Transverse colon (tissue), 4 donors: Measurements from ENCODE around the gene KRT7. TPM values are rescaled to one million over a fixed set of nuclear protein-coding genes. Genes with fewer than 3 reads are reported as not detected.
"Not testable (repeated sequence)": the region's sequence is repeated elsewhere in the genome, so short reads cannot be mapped to it uniquely, and the experiment has no call there.

Experiments used
- DNase-seq: peaks from one replicate; pipeline ENCODE4 v3.0.0-alpha.2; 2019
- H3K27ac ChIP-seq, 4 donors: fragments of 200-600 bp; sonication (generic); 2 replicates each; pipeline ENCODE4 v1.5.1; 2016 to 2018; ENCODE audit warnings: inconsistent platforms in 4 of 4
- H3K27me3 ChIP-seq: fragments of 200-600 bp; sonication (generic); 2 replicates; pipeline ENCODE4 v1.5.1; 2017; ENCODE audit warnings: inconsistent platforms
- H3K36me3 ChIP-seq, 4 donors: fragments of 200-600 bp; sonication (generic); 2 replicates each; pipeline ENCODE4 v1.5.1; 2017 to 2019; ENCODE audit warnings: inconsistent platforms in 4 of 4
- H3K4me1 ChIP-seq, 4 donors: fragments of 200-600 bp; sonication (generic); 2 replicates each; pipeline ENCODE4 v1.5.1; 2017 to 2020; ENCODE audit warnings: inconsistent platforms in 4 of 4
- H3K4me3 ChIP-seq, 4 donors: fragments of 200-600 bp; sonication (generic); 1 replicate in 1 of 4; 2 replicates in 3 of 4; pipeline versions ENCODE4 v1.5.1 to v1.6.1; 2017 to 2019; ENCODE audit warnings: inconsistent platforms in 4 of 4
- H3K9me3 ChIP-seq, 2 donors: fragments of 200-600 bp; sonication (generic); 2 replicates each; pipeline ENCODE4 v1.5.1; 2017 to 2019; ENCODE audit warnings: inconsistent platforms in 2 of 2
- EP300 ChIP-seq: sonication (generic); formaldehyde crosslinking; IDR thresholded peaks from one replicate; pipeline ENCODE4 v1.6.1; 2017; ENCODE audit warnings: antibody characterized with exemption, low read depth
- POLR2A ChIP-seq: fragments of 450-650 bp; IDR thresholded peaks from one replicate; pipeline ENCODE4 v1.6.1; 2016; ENCODE audit warnings: antibody characterized with exemption, mild to moderate bottlenecking, moderate library complexity
- POLR2AphosphoS5 ChIP-seq, 3 donors: sonication (generic); formaldehyde crosslinking; IDR thresholded peaks; one replicate each; pipeline ENCODE4 v1.6.1; 2016; ENCODE audit warnings: antibody characterized with exemption in 3 of 3
- WGBS, 2 donors: methylation state at CpG; one replicate each; pipeline ENCODE4 v1.1.5; 2018; ENCODE audit warnings: low coverage in 1 of 2; 5-methylcytosine and 5-hydroxymethylcytosine counted together
- in situ Hi-C, 4 donors: fragments of 200-750 bp; cut with MboI; loops; one replicate each; pipeline versions ENCODE4 v1.15.0 to v1.15.1; 2017; ENCODE audit warnings: low sequenced_read_pairs in 3 of 4, low pct_ligation_motif_present in 1 of 4, low pct_unique_long_range_greater_than_20kb in 1 of 4
- intact Hi-C: fragments of 100-400 bp; cut with DNase I; formaldehyde crosslinking; loops from one replicate; pipeline ENCODE4 v1.15.1; 2023; ENCODE audit warnings: low total_unique reads
- total RNA-seq, 4 donors: library from RNA; depleted of rRNA; stranded (reverse); fragments of >200 nt; gene quantifications; one replicate each; pipeline ENCODE4 v1.1.0, GENCODE V29; 2016
- TF ChIP-seq, protein P1 (sequence below), 5 experiments: fragments of 200-600 bp in 3 of 5; fragments of 450-650 bp in 2 of 5; sonication (generic) in 3 of 5; IDR thresholded peaks; 1 replicate in 2 of 5; 2 replicates in 3 of 5; pipeline ENCODE4 v1.5.1; 2016 to 2017; ENCODE audit warnings: antibody characterized with exemption in 5 of 5, inconsistent platforms in 3 of 5, mild to moderate bottlenecking in 2 of 5, moderate library complexity in 1 of 5

Gene KRT7
- total RNA-seq, 4 donors from 2014 or later: 0.75 to 1.6 (median 0.95) TPM; not detected in 1

DNA sequence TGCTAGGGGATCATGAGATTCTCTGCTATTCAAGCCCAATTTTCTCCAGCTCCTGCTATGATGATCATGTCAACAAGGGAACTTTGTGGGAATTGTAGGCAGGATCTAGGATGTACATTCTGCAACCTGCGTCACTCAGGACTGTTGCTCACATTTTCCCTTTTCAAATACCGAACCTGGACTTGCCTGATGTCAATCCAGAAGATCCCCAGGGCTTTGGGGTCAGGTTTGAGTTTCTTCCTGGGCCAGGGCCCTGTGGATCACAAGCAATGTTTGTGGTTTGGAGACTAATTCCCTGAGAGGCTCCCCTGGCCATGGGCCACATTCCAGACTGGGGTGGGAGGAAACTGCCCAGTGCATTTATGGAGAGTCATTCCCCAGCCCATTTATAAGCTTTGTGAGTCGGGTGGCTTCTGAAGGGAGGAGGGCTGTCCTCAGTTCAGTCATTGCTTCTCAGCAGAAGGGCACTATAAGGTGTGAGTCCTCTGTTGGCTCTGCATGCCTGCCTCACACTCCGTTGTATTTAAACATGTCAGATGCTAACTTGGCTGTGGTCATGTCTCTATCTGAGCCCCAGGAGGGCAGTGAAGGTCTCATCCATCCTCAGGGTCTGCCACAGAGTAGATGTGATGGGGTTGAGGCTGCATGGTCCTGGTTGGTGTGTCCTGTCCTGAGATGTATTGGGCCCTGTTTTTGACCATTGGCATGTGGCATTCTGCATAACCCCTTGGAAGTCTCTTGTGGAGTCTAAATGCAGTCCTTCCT is 47.9 kb downstream of the KRT7 start:
- intact Hi-C loops: no loop called here
- in situ Hi-C loops: no loop called here
- Histone ChIP-seq H3K27ac (peak overlapping the region; percentile 54 to 76 (median 68)), H3K27me3 (peaks cover 5% of the 10 kb centered on the region), H3K4me1 (peaks cover 4 to 23% (median 11%) of the 10 kb centered on the region in 4 donors), H3K9me3 (no peaks in the 10 kb centered on the region), H3K4me3 (no peak overlapping the region), H3K36me3 (no peaks in the 10 kb centered on the region)
- 45% methylated on average over 4 of the region's 4 CpGs; no CpG with 5 or more reads in 1 of the 2 donors for WGBS, 2 donors
- TF ChIP-seq EP300: peak; percentile 9
- TF ChIP-seq, protein P1, sequence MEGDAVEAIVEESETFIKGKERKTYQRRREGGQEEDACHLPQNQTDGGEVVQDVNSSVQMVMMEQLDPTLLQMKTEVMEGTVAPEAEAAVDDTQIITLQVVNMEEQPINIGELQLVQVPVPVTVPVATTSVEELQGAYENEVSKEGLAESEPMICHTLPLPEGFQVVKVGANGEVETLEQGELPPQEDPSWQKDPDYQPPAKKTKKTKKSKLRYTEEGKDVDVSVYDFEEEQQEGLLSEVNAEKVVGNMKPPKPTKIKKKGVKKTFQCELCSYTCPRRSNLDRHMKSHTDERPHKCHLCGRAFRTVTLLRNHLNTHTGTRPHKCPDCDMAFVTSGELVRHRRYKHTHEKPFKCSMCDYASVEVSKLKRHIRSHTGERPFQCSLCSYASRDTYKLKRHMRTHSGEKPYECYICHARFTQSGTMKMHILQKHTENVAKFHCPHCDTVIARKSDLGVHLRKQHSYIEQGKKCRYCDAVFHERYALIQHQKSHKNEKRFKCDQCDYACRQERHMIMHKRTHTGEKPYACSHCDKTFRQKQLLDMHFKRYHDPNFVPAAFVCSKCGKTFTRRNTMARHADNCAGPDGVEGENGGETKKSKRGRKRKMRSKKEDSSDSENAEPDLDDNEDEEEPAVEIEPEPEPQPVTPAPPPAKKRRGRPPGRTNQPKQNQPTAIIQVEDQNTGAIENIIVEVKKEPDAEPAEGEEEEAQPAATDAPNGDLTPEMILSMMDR (IDR thresholded peaks at IDR 0.05): no peak
- peak; percentile 39 for DNase-seq

DNA sequence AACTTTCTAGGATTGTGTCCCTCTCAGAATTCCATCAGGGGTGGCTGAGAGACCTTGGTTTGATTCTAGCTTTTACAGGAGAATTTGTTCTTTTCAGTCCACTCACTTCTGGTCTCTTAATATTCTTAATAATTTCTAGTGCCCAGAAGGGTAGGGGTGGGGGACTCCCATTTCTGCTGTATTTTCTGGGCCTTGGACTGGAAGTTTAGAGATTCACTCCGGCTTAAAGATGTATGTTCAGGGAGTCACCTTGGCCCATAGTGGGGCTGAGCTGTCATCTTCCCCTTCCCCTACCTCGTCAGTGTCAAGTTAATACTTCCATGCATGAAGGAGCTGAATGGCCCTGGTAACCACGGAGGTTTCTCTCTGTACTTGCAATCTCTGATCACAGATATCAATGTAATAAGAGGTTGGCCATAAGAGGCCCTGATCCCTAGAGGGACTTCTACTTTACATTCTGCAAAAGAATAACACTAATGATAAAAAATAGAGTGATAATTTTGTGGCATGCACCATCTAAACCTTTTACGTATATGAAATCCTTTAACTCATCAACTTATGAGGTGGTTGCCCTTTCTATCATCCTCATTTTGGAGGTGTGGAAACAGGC is 51.6 kb downstream of the KRT7 start:
- no peaks in the 10 kb centered on the region for H3K27me3 ChIP-seq
- H3K4me3 ChIP-seq: no peak overlapping the region
- H3K27ac ChIP-seq: no peak overlapping the region
- peaks cover 0 to 18% (median 2%) of the 10 kb centered on the region in 4 donors for H3K4me1 ChIP-seq
- no peaks in the 10 kb centered on the region for H3K9me3 ChIP-seq
- H3K36me3 ChIP-seq: no peaks in the 10 kb centered on the region
- WGBS, 2 donors: 57 to 84% methylated on average over 1 to 4 of the region's 4 CpGs
- intact Hi-C loops: no loop called here
- DNase-seq: no peak
- in situ Hi-C loops: no loop called here
- TF ChIP-seq POLR2A (no peak), POLR2AphosphoS5 (IDR thresholded peaks at IDR 0.05) (no peak), EP300 (no peak)
- TF ChIP-seq, protein P1 (IDR thresholded peaks at IDR 0.05): no peak

GRCh38 chr12:52285172-52285745 is 52.2 kb downstream of the KRT7 start:
- H3K27ac ChIP-seq: no peak overlapping the region
- no peak overlapping the region for H3K4me3 ChIP-seq
- no peaks in the 10 kb centered on the region for H3K27me3 ChIP-seq
- DNase-seq: no peak
- peaks cover 0 to 12% (median 2%) of the 10 kb centered on the region in 4 donors for H3K4me1 ChIP-seq
- TF ChIP-seq POLR2A (no peak), POLR2AphosphoS5 (IDR thresholded peaks at IDR 0.05) (no peak), EP300 (no peak)
- TF ChIP-seq, protein P1 (IDR thresholded peaks at IDR 0.05): no peak
- WGBS, 2 donors: 80 to 93% methylated on average over 2 of the region's 2 CpGs
- H3K36me3 ChIP-seq: no peaks in the 10 kb centered on the region
- in situ Hi-C loops (no loop called here), intact Hi-C loops (no loop called here)
- no peaks in the 10 kb centered on the region for H3K9me3 ChIP-seq

GRCh38 chr12:52285851-52286530 is 52.9 kb downstream of the KRT7 start:
- no peak for DNase-seq
- H3K9me3 ChIP-seq: no peaks in the 10 kb centered on the region
- TF ChIP-seq, protein P1 (IDR thresholded peaks at IDR 0.05): no peak
- TF ChIP-seq POLR2A (no peak), EP300 (no peak), POLR2AphosphoS5 (IDR thresholded peaks at IDR 0.05) (no peak)
- H3K4me1 ChIP-seq: peaks cover 0 to 5% (median 2%) of the 10 kb centered on the region in 4 donors
- no peaks in the 10 kb centered on the region for H3K27me3 ChIP-seq
- in situ Hi-C loops (no loop called here), intact Hi-C loops (no loop called here)
- no peak overlapping the region for H3K27ac ChIP-seq
- 88% methylated on average over 22 of the region's 24 CpGs; no CpG with 5 or more reads in 1 of the 2 donors for WGBS, 2 donors
- H3K4me3 ChIP-seq: no peak overlapping the region
- H3K36me3 ChIP-seq: no peaks in the 10 kb centered on the region

DNA sequence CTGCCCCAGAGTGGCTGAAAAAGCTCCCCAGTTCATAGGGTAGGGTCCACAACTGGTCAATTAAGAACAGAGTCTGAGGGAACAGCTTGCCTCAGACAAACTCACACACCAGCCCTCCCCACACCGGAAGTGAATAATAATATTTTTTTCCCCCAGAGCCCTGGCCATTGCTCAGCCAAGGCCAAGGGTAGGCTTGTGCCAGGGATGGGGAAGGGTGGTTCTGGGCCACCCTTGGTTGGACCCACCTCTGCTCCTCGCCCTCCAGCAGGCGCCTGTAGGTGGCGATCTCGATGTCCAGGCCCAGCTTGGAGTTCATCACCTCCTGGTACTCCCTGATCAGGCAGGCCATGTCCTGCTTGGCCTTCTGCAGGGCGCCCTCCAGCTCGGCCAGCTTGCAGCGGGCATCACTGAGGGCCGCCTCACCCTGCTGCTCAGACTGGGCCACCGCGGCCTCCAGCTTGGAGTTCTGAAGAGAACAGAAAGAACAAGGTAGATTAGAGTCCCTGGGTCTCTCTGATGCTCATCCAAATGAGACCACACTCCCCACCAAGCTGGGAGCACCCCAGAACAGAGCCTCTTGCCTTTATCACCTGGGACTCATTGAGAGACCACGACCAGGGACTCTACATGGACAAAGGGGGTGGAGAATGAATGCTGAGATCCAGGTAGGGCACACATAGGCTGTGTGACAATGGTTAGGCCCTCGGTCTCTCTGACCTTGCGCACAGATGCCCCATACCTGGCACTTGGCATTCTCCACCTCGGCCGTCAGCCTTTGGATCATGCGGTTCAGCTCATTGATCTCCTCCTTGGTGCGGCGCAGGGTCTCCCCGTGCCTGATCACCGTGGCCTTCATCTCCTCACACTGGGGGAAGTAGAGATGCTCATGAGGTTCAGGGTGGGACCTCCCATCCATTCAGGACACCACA is 54.1 kb downstream of the KRT7 start:
- in situ Hi-C loops: not testable (repeated sequence)
- WGBS, 2 donors: 93% methylated on average over 13 of the region's 21 CpGs; no CpG with 5 or more reads in 1 of the 2 donors

More for the DNA sequence above, 54.1 kb downstream of the KRT7 start:
- intact Hi-C loops, H3K27me3 ChIP-seq, H3K4me1 ChIP-seq, H3K36me3 ChIP-seq, H3K4me3 ChIP-seq, DNase-seq, H3K27ac ChIP-seq, H3K9me3 ChIP-seq: not testable (repeated sequence)
